HepG2 (cell line): ENCODE measurements around the gene FAM83D. TPM values are rescaled to one million over a fixed set of nuclear protein-coding genes. Genes with fewer than 3 reads are reported as not detected.

Experiments
- AHR ChIP-seq: IDR thresholded peaks from 2 replicates; pipeline ENCODE4 v1.6.1; 2018; ENCODE audit warnings: missing genetic modification reagents, missing compliant biosample characterization
- CBFB ChIP-seq: sonication (generic); formaldehyde crosslinking; IDR thresholded peaks from 2 replicates; pipeline ENCODE4 v1.4.0; 2020; ENCODE audit warnings: missing genetic modification reagents
- CC2D1A ChIP-seq: sonication (generic); formaldehyde crosslinking; IDR thresholded peaks from 2 replicates; pipeline ENCODE4 v1.8.1; 2023; ENCODE audit warnings: mild to moderate bottlenecking, missing genetic modification reagents
- FOXO1 ChIP-seq: sonication (generic); formaldehyde crosslinking; IDR thresholded peaks from 2 replicates; pipeline ENCODE4 v1.4.0; 2020; ENCODE audit warnings: missing genetic modification reagents
- GATAD2A ChIP-seq: IDR thresholded peaks from 2 replicates; pipeline ENCODE4 v1.6.1; 2016
- HOMEZ ChIP-seq: IDR thresholded peaks from 2 replicates; pipeline ENCODE4 v1.6.1; 2016; ENCODE audit warnings: low read depth
- KDM5B ChIP-seq: sonication (generic); formaldehyde crosslinking; IDR thresholded peaks from 2 replicates; pipeline ENCODE4 v1.4.0; 2020; ENCODE audit warnings: missing genetic modification reagents, mild to moderate bottlenecking, borderline replicate concordance
- KLF15 ChIP-seq: sonication (generic); formaldehyde crosslinking; IDR thresholded peaks from 2 replicates; pipeline ENCODE4 v1.8.1; 2023; ENCODE audit warnings: borderline replicate concordance, mild to moderate bottlenecking, inconsistent platforms, missing genetic modification reagents, mixed read lengths
- NR0B2 ChIP-seq: sonication (generic); formaldehyde crosslinking; IDR thresholded peaks from 2 replicates; pipeline ENCODE4 v1.4.0; 2020; ENCODE audit warnings: mild to moderate bottlenecking, missing genetic modification reagents
- PRMT3 ChIP-seq: sonication (generic); formaldehyde crosslinking; IDR thresholded peaks from 2 replicates; pipeline ENCODE4 v1.8.1; 2022; ENCODE audit warnings: low read depth, mild to moderate bottlenecking, moderate library complexity, missing genetic modification reagents, borderline replicate concordance
- RFXANK ChIP-seq: IDR thresholded peaks from 2 replicates; pipeline ENCODE4 v1.6.1; 2016
- TFDP2 ChIP-seq: sonication (generic); formaldehyde crosslinking; IDR thresholded peaks from 2 replicates; pipeline ENCODE4 v1.4.0; 2020; ENCODE audit warnings: missing genetic modification reagents
- TRIM22 ChIP-seq: fragments of 450-650 bp; IDR thresholded peaks from 2 replicates; pipeline ENCODE4 v1.6.1; 2017
- ZBTB38 ChIP-seq: sonication (generic); formaldehyde crosslinking; IDR thresholded peaks from 2 replicates; pipeline ENCODE4 v1.5.1; 2020; ENCODE audit warnings: mild to moderate bottlenecking, missing genetic modification reagents
- ZBTB49 ChIP-seq: sonication (generic); formaldehyde crosslinking; IDR thresholded peaks from 2 replicates; pipeline ENCODE4 v1.4.0; 2020; ENCODE audit warnings: missing genetic modification reagents, borderline replicate concordance
- ZFP36 ChIP-seq: fragments of 150-350 bp; IDR thresholded peaks from 2 replicates; pipeline ENCODE4 v1.6.1; 2018; ENCODE audit warnings: borderline replicate concordance, low read length, low read depth; ENCODE audit not compliant: partially characterized antibody
- ZNF441 ChIP-seq: sonication (generic); formaldehyde crosslinking; IDR thresholded peaks from 2 replicates; pipeline ENCODE4 v1.7.0; 2021; ENCODE audit warnings: missing genetic modification reagents, borderline replicate concordance
- ZNF558 ChIP-seq: sonication (generic); formaldehyde crosslinking; IDR thresholded peaks from 2 replicates; pipeline ENCODE4 v1.9.0; 2022; ENCODE audit warnings: mild to moderate bottlenecking, missing genetic modification reagents, borderline replicate concordance
- ZNF644 ChIP-seq: IDR thresholded peaks from 2 replicates; pipeline ENCODE4 v1.6.1; 2016; ENCODE audit warnings: low read depth
- ZNF652 ChIP-seq: IDR thresholded peaks from 2 replicates; pipeline ENCODE4 v1.6.1; 2016; ENCODE audit warnings: low read depth, borderline replicate concordance
- ZNF737 ChIP-seq: sonication (generic); formaldehyde crosslinking; IDR thresholded peaks from 2 replicates; pipeline ENCODE4 v1.5.0; 2020; ENCODE audit warnings: missing genetic modification reagents, mild to moderate bottlenecking, borderline replicate concordance
- ZNF788 ChIP-seq: sonication (generic); formaldehyde crosslinking; IDR thresholded peaks from 2 replicates; pipeline ENCODE4 v1.5.0; 2020; ENCODE audit warnings: mild to moderate bottlenecking, missing genetic modification reagents, borderline replicate concordance
- ZSCAN31 ChIP-seq: sonication (generic); formaldehyde crosslinking; IDR thresholded peaks from 2 replicates; pipeline ENCODE4 v1.5.0; 2020; ENCODE audit warnings: low read depth, mild to moderate bottlenecking, missing genetic modification reagents
- polyA plus RNA-seq, 8 experiments: library from polyadenylated mRNA; depleted of rRNA in 3 of 8; stranded (reverse) in 7 of 8; unstranded in 1 of 8; fragments of >200 nt; fragmentation: Illumina TruSeq in 4 of 8; extraction: Trizol in 4 of 8; gene quantifications; 2 replicates each; pipeline versions ENCODE4 v1.2.1 to v1.2.3, GENCODE V29; 2011 to 2016; ENCODE audit warnings: low read depth in 4 of 8, missing spikeins in 1 of 8, mixed read lengths in 1 of 8; ENCODE audit not compliant: insufficient read depth in 1 of 8
- total RNA-seq, 5 experiments: library from RNA; depleted of rRNA; stranded (reverse); fragments of >200 nt; fragmentation: Illumina TruSeq; extraction: Trizol; gene quantifications; 2 replicates each; pipeline ENCODE4 v1.2.3, GENCODE V29; 2016; ENCODE audit warnings: low read depth in 1 of 5

FAM83D gene
- total and polyA plus RNA-seq, 2 of the 13 experiments (the other 11 are each of a cell fraction or from before 2014, with no cell fraction given) = 51.4 to 64.0 TPM

GRCh38 chr20:38941726-38942389 is 15.6 kb downstream of the FAM83D start (continued):
- TF ChIP-seq CBFB (CRISPR knock-in tag) (no peak), ZFP36 (no peak), NR0B2 (CRISPR knock-in tag) (no peak), CC2D1A (CRISPR knock-in tag) (no peak), ZSCAN31 (0 out of 2 replicates have a peak, but pooled peaks have one; percentile 44), ZBTB49 (CRISPR knock-in tag) (no peak), ZNF441 (CRISPR knock-in tag) (0 out of 2 replicates have a peak, but pooled peaks have one; percentile 25), KLF15 (CRISPR knock-in tag) (no peak), ZBTB38 (CRISPR knock-in tag) (peak; percentile 79; the same call in 1 of the 2 replicates), ZNF644 (CRISPR knock-in tag) (peak; percentile 71; the same call in 1 of the 2 replicates), ZNF652 (no peak), HOMEZ (CRISPR knock-in tag) (peak; percentile 52; the same call in 1 of the 2 replicates), ZNF788 (CRISPR knock-in tag) (peak; percentile 59; the same call in 1 of the 2 replicates), ZNF558 (no peak), RFXANK (no peak), KDM5B (no peak), PRMT3 (no peak), ZNF737 (CRISPR knock-in tag) (no peak), TFDP2 (CRISPR knock-in tag) (no peak), GATAD2A (CRISPR knock-in tag) (peak; percentile 29; the same call in 1 of the 2 replicates), TRIM22 (no peak), FOXO1 (CRISPR knock-in tag) (peak; percentile 40; the same call in 1 of the 2 replicates), AHR (CRISPR knock-in tag) (no peak)
